Measurements from ENCODE around the gene POTEG.
"Not testable (repeated sequence)": the region's sequence is repeated elsewhere in the genome, so short reads cannot be mapped to it uniquely, and the experiment has no call there.

POTEG gene

DNA sequence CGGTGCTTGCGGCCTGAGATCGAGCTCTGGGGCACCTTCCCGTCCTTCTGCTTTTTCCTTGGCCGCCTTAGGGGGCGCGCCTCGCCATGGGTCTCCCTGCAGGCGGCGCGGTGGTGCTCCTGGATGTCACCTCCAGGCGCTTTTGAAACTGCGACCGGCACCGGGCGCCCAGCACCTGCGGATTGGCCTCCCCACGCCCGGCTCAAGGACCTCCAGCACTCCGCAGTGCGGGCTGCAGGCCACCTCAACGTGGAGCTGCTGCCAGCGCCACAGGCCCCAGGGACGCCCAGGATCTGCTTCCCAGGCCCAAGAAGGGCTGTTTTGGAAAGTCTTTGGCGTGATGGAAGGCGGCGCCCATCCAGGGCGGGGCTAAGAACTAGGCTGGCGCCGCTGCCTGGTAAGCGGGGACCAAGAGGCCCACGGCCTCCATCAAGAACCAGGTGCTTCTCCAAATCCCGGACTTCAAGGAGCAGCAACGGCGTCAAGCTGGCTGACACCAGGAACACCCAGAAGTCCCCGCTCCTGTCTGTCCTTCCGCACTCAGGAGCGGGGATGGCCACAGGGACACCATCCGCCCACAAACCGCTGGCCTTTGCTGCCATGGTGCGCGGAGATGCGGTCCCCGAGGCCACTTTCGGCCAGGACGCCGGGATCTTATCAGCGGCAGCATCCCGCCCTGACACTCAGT, 61.2 kb downstream of the POTEG start:
- DNase-seq (ENCODE audit: low spot score), result not testable (repeated sequence)

GRCh38 chr14:19371767-19372166, 62.4 kb downstream of the POTEG start:
- not testable (repeated sequence) for DNase-seq (ENCODE audit: low spot score)

GRCh38 chr14:19362803-19363202, 71.3 kb downstream of the POTEG start:
- not testable (repeated sequence) for DNase-seq (ENCODE audit: low spot score)

- DNase-seq (ENCODE audit: low spot score), result not testable (repeated sequence)
Observed at GRCh38 chr14:19362323-19362722, 71.8 kb downstream of the POTEG start.

DNA sequence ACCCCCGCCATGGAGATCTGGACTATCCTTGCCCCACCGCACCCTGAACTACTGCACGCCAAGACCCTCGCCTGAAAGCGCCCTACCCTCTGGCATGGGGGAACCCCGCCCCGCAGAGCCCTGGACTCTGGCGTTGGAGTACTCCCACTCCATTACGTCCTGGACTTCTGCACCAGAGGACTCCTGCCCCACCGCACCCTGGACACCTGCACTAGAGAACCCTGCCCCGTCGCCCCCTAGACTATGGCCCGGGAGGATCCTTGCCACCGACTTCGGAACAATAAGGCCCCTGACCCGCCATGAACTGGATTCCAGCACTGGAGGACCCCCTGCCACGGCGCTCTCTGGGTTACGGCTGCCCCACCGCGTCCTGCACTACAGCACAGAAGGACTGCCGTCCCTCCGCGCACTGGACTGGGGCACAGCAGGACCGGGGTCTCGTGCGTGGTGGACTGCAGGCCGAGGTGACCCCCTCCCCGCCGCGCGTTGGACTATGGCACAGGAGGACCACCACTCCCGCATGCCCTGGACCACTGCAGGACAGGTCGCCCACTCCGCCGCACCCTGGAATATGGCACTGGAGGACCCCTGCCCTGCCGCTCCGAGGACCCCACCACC, 72.4 kb downstream of the POTEG start:
- DNase-seq (ENCODE audit: low spot score), result not testable (repeated sequence)

- DNase-seq (ENCODE audit: low spot score), result not testable (repeated sequence)
Observed at GRCh38 chr14:19360937-19361635, 73.1 kb downstream of the POTEG start.

Measured in SW480 (cell line).